HG02870 (cell line): ENCODE data around the gene PBX1.

Experiments
- ATAC-seq: cut with Tn5 transposase; IDR thresholded peaks from one replicate; pipeline ENCODE4 v1.9.1; 2021; ENCODE audit warnings: mild to moderate bottlenecking, moderate library complexity; ENCODE audit not compliant: unreplicated experiment

Gene PBX1

DNA sequence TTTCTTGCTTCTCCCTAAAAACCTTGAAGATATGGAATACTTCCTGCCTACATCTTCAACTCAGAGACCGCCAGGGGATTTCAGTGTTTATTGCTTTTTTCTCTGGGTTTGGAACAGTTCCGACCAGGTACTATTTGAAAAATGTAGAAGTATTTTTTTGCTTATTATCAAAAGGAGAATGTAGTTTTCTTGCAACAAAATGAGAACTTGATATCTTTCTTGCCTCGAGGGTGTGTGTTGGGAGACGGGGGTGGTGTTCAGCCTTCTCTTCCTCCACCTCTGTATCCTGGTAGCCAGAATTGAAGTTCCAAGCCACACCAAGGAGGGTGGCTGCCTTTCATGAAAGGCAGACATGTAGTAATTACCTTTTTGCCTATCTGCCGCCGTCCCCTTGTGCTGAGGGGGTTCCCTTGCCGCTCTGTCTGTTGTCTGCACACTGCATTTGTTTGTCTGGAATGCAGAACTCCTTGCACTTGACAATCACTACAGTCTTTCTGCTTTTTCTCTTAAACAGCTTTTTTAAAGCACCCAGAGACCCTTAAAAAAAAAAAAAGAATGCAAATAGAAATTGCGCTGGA is 212.1 kb downstream of the PBX1 start:
- ATAC-seq: no peak

DNA sequence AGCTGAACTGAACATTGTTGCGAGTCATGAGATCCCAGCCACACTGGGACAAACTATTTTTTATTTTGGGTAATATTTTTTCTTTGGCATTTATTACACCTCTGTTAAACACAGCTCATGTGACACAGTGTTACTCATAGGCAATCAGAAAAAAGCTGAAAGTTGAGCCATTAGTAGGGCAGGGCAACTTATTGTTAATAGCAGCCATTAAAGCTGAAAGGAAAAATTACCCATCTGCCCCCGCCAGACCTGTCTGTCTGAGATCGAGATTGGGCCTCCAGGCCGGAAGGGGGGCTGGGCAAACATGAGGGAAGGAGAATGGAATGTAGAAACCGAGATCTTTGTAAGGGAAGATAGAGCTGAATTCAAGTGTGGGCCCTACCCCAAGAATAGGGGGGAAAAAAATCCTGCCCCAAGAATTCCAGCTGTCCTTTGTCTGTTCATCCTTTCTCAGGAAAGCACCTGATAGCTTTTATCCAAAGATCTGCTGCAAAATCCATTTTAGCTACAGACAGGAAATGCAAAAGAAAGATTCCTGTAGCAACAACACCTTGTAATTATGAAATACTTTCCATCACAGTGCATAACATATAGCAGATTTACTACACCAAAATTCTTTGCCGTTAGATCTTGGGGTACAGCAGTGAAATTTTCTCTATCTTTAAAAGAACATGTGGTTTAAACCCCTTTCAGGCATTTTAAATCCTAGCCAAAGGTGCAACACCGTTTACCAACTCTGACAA is 212.8 kb downstream of the PBX1 start:
- no peak for ATAC-seq

DNA sequence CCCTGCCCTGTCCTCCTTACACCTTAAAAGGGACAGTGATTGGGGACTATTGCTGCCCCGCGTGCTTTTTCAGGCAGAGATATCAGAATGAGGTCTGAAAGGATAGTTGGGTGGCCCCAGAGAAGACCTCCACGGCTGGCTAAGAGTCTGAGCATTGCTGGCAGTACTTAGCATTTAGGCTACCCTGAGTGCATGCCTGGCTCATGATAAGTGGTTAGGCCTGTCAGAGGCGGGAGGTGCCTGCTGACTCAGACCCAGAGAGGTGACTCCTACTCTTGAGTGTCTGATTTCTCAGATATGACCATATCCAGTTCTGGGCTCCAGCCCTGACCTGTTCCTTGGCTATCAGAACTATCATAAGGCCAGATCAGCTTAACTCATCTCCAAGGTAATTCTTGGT is 213.7 kb downstream of the PBX1 start:
- ATAC-seq: peak; percentile 97

DNA sequence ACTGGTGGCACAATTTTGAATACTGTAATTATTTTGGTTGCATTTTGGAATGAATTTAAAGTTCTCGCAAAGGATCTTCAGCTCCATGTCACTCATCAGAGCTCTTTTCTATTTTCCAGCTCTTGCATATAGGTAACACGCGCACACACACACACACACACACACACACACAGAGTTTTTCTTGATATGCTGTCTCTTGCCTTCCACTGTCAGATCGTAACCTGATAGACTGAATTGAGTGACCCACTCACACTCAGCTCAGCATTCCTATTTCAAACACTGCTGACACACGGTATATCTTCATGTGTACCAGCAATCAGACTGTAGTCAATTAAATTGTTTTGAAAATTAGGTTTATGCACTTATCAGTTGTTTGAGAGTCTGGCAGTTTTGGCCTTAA is 214.1 kb downstream of the PBX1 start:
- no peak for ATAC-seq

DNA sequence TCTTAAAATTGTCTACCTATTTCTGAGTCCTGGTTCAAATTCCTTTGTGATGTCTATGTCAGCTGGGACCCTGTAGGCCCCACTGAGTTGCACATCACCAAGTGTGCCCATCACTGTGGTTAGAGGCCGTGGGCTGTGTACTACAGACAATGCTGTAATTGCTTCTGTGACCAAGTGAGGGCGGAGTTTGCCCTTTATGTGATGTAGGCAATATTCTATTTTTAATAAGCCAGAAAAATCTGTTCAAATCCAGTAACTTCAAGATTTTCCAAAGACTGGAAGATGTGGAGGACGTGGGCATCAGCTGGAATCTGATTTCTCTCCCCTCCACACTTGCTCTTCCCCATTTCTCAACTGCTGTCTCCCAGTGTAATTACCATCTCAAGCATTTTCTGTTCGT is 215.4 kb downstream of the PBX1 start:
- ATAC-seq: no peak

DNA sequence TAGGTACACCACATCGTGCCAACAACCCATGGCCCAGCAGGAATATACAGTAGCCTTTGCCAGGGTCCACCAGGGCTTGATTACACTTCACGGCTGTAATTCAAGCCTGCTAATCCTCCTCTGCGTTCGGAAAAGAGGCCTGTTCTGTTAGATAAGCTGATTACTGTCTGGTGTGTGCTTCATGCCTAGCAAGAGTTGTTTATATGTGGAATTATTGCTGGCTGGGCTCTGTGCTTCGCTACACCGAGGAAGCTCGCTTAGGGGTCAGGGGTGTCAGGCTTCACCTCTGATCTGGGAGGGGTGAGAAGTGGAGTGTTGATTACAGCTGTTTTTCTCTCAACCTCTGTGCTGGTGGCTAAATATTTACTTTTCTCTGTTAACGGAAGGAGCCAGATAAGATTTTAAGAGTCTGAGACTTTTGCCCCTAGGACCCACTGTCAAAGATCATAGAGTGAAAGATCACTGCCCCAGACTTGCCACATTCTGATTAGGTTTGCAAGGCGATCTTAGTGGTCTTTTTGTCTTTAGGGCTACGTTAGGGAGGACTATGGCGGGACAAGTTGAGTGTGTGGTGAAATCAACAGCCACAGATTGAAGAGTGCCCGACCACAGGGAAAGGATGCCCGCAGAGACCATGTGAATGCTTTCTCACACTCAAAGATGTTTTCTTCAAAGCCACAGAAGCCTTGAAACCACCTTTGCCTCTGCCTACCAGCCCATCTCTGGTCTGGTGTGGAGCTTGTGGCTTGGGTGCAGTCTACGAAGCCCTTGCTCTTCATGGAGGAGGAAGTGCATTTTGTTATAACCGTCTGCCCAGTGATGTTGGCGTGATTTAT is 216.1 kb downstream of the PBX1 start:
- ATAC-seq: no peak

DNA sequence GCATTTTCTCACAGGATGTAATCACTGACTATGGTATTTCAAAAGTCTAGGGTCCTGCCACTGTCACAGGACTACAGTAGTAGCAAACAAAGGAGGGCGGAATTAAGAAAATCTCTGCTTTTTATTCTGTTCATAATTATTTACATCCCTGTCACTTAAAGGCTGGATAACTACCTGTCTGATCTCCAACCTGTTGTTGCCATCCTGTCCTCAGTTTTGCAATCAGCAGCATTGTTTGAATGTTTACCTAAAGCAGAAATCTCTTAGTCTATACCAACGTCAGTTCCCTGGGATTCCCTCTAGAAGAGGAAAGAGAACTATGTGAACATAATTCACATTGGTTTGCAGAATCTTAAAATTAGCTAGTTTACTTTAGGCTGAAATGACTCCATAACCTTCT is 218.5 kb downstream of the PBX1 start:
- no peak for ATAC-seq

DNA sequence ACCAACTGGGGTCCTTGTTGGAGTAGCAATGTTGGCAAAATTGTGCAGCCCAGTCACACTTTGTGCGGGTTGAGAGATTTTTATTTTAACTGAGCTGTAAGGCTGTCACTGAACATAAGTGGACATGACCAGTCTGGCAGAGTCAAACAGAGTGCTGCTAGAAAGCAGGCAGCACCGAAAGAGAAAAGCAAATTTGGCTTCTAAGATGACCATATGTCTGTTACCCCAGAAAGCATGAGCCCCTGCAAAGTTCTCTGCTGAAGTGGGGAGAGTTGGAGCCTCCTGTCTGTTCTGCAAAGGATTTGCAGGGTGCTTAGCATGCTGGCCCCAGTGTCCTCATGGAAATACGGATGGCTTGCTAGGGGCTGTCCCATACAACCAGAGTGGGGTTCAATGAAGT is 220.4 kb downstream of the PBX1 start:
- ATAC-seq: no peak

DNA sequence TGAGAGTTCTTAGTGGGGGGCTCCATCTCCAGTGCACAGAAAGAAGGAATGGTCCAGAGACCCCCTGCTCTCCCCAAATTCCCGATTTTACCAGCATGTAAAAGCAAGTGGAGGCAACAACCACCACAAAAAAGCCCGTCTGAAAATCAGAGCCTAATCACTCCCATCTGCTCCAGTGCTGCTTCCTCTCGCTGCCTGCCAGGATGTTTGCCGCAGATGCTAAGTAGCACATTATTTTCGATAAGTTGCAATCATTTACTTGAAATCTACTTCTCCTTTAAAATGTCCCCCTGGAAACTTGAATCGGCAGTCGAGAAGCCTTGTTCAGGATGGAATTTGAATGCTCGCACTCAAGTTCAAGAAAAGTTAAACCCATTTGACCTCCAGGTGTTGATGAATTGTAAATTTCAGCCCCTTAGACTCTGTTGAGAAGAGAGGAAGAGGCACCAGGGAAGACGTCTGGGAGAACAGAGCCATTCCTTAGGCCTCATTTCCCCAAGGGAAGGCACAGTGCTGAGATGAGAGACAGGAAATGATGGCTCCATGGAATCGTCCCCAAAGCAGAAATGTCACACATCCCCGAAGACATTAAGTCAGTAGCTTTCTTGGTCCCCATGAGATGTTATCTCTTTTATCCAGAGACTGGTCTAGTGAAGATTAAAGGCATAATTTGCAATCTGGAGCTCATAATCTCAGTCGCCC is 221.3 kb downstream of the PBX1 start:
- no peak for ATAC-seq

DNA sequence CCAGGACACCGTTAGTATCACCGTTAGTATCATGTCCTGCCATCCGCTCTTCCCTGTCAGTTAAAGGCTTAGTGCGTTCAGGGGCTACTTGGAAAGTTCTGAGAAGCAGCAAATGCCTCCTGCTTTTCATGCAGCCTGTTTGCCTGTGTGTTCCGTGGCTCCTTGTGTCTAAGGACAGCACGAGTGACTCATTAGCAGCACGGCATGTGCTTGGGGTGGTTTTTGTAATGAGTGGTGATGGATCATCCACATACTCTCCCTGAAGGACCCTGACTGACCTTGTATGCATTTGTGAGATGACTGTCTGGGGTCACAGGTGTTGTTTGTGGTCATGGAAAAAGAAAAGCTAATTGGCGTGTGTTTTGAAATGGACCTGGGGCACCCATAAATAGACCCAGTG is 221.9 kb downstream of the PBX1 start:
- no peak for ATAC-seq

DNA sequence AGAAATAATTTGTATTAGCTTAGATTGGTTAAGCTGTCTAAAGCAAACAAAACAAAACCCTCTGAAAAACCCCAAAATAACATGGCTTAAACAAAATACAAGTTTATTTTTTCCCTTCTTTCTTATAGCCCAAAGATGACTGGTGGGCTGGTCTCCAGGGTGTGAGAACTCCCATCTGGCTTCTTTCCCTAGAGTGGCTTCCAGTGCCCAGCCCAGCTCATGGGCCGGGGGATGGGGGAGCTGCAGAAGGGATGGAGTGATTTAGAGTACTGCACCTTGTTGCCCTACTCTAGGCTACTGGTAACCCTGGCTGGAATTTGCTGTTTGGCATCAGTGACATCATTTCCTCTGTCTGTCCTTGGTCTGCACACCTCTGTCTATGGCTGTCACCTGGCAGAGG is 223.0 kb downstream of the PBX1 start:
- ATAC-seq: no peak

DNA sequence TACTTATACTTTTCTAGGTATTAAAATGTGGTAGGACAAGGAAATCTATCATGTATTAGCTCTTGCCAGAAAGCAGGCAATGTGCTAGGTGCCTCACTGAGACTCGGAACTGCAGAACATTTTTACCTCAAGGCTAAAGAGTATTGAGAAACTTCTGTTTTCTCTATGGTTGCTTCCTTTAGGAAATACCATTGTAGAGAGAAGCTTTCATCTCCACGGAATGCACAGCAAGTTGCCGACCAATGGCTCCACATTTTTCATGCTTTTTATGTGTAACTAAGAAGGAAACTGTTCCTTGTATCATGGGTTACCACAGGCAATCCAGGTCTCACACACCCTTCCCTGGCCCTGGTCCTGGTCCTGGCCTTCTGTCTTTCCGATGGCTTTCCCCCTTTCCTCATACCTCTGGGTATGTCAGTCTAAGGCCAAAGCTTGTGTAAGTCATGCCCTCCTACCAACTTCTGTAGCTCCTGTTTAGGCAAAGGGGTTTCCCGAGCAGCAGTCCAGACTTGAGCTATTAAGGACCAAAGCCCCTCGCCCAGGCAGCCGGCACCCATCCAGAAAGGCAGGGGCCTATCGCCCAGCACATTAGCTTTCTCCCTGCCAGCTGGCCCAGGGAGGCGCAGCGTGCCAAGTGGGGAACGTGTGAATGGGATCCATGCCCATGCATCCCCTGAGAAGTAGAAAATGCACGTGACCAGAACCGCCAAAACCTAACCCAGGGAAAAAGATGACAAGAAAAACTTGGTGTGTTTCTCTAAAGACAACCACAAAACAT is 225.0 kb downstream of the PBX1 start:
- no peak for ATAC-seq

DNA sequence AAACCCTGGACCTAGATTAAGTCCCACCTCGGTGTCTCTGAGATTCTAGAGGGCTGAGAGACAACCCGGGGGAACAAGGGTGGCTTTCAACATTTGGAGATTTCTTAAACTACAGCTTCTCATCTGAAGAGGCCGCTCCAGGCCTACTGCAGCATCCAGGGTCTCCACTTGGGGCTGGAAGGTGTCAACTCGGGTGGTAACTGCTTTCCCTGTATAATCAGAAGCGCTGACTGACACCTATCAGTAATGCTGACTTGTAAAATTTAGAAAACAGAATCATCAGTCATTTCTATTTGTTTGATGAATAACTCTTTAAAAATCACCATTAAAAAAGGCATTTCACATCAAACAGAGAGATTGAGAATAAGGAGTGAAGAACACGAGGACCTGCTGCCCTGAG is 226.0 kb downstream of the PBX1 start:
- no peak for ATAC-seq

DNA sequence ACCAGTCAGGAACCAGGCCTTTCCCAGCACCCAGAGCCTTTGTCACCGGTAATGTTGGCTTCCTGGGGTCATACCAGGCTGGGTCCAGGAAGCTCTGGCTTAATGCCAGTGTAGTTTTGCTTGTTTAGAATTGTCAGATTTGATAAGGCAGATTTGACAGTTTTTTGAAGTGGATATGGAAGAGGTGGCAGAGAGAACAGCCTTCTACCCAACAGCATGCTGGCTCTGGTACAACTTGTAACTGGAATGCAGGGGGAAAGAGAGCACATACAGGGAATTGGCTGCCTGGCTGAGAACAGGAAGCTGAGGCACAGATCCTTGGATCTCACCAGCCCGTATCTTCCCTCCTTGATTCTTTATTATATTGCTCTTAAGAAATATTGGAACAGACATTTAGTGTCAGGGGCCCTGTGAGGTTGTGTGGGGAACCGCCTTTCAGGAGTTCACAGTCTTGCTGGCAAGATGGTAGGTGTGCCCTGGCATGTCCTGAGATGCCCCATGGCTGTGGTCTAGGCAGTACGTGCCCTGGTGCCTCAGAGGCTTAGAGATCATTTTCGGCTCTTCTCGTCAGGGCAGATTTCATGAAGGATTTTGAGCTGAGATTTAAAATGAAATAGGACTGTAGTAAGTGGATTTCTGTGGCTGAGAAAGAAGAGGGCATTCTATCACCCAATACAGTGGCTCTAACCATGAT is 227.0 kb downstream of the PBX1 start:
- ATAC-seq: no peak

DNA sequence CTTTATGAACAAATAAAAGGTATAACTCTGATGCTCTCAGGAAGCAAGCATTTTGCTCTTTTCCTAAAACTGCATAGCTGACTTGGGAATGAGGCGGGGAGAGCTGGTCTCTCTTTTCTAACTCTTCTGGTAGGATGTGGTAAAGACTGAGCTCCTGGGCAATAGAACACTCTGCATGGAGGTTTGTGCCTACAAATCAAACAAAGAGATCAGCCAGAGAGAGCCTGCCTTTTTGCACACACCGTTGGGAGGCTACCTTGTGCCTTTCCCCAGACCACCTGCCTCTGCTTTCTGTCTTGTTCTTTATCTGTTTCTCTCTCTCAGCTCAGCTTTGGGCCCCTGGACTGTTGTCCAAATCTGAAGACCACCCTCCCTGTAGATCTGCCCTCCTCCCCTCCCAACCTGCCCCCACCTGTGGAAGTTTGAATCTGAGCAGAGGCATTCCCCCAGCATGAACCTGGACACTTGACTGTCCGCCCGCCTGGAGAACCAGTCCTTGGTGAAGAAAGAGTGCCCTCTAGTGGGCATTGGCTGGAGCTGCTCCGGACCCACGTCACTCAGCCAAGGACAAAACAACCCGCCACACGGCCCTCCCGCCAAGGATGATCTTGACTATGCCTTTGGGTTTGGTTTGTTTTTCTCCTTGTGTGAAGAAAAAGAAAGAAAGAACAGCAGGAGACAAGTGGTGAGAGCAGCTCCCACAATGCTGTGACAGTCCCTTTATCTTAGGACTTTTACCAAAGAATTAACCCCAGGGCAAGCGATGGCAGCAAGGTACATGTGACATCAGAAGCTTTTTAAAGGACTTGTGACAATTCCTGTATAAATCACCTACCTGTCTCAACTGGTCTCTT is 228.2 kb downstream of the PBX1 start:
- peak; percentile 99 for ATAC-seq

DNA sequence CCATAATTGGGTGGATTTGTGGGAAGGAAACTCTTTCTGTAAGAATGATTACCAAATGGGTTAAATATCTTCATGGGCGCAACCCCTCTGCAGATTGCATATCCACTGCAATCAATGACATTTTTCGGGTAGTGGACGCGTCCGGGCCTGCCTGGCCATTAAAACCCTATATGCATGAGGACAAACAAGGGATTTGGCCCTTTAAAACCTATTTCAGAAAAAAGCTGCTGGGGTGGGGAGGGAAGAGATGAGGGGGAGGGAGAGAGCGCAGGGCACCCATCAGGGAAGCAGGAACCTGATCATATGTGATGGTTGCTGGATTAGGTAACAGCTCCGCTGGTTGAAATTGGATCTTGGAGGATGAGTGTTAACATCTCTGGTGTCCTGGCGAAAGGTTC is 228.8 kb downstream of the PBX1 start:
- no peak for ATAC-seq

DNA sequence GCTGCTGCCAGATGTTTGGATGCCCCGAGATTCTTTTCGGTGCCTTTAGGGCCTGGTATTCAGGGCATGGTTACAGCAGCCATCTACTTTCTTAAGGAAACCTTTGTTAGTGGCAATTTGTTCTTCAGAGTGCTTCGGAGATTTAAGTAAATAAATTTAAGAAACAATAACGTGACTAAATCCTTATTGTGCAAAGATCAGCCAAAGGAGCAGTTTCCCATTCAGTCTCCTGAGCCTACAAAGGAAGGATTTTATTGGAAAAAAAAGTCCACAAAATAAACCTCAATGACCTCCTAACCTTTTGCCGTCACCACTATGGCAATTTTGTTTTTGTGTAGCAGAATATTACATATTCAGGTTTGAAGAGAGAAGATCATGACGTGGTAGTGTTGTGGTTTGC is 231.1 kb downstream of the PBX1 start:
- ATAC-seq: no peak

DNA sequence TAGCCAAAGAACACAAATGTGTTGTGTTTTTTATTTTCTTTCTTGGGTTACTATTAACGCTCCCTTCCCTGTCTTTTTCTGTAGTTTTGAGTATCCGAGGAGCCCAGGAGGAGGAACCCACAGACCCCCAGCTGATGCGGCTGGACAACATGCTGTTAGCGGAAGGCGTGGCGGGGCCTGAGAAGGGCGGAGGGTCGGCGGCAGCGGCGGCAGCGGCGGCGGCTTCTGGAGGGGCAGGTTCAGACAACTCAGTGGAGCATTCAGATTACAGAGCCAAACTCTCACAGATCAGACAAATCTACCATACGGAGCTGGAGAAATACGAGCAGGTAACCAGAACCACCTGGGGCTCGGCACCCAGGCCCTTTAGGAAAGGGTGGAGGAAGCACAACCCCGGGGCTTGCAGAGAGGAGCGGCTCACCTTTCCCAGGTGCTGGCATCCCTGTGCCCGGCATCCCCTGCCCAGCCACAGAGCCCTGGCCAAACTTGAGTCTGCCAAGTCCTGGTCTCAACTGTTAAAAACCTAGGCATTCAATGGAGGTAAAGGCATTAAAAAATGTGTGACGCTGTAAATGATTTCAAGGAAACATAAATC is 233.5 kb downstream of the PBX1 start:
- ATAC-seq: no peak

DNA sequence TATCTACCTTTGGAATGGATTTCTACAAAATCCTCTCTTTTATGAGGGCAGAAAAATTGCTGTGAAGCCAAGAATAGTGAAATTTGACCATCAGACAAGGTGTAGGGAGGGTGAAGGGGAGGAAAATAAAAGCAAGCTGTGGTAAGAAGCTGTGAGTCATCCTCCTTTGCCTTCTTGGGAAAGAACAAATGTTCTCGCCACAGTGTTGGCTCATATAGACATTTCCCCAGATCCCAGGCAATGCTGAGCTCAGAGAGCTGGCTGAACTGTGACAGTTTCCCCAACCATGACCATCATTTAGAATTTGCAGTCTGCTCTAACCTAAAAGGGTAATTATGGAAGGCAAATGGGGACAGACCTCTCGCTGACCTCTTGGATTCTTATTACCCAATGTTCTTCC is 235.4 kb downstream of the PBX1 start:
- no peak for ATAC-seq
